GM10266 (cell line): ENCODE results near the gene OTOGL.
"Not testable (repeated sequence)": the region's sequence is repeated elsewhere in the genome, so short reads cannot be mapped to it uniquely, and the experiment has no call there.

Source experiments
- DNase-seq: peaks from one replicate; pipeline ENCODE4 v3.0.0; 2012; ENCODE audit errors: extremely low spot score
- CTCF ChIP-seq: IDR thresholded peaks from 2 replicates; pipeline ENCODE4 v1.5.1; 2012; ENCODE audit warnings: mild to moderate bottlenecking, low read depth; ENCODE audit not compliant: control insufficient read depth, insufficient read depth; ENCODE audit errors: missing control alignments

Gene OTOGL

GRCh38 chr12:80235944-80236343 lies 136.6 kb downstream of the OTOGL start:
- no peak for DNase-seq
- TF ChIP-seq CTCF, result no peak

GRCh38 chr12:80239867-80240266 lies 140.5 kb downstream of the OTOGL start:
- no peak for TF ChIP-seq CTCF

GRCh38 chr12:80241576-80242273 lies 142.4 kb downstream of the OTOGL start:
- TF ChIP-seq CTCF, result no peak
- no peak for DNase-seq

More at GRCh38 chr12:80239867-80240266, 140.5 kb downstream of the OTOGL start:
- no peak for DNase-seq

- DNase-seq, result no peak
- no peak for TF ChIP-seq CTCF
These were observed 143.0 kb downstream of the OTOGL start for GRCh38 chr12:80242321-80242720.

- not testable (repeated sequence) for DNase-seq
These were observed 150.2 kb downstream of the OTOGL start for GRCh38 chr12:80249581-80249980.

- no peak for DNase-seq
These were observed 158.6 kb downstream of the OTOGL start for GRCh38 chr12:80257920-80258319.

GRCh38 chr12:80260269-80260668 lies 160.9 kb downstream of the OTOGL start:
- no peak for TF ChIP-seq CTCF
- DNase-seq, result no peak

More at GRCh38 chr12:80257920-80258319, 158.6 kb downstream of the OTOGL start:
- TF ChIP-seq CTCF, result no peak

- no peak for DNase-seq
- TF ChIP-seq CTCF, result no peak
These were observed 162.1 kb downstream of the OTOGL start for GRCh38 chr12:80261403-80261802.
